CD14-positive monocyte (primary cell): ENCODE results near the gene MYOM1. TPM values are rescaled to one million over a fixed set of nuclear protein-coding genes. Genes with fewer than 3 reads are reported as not detected.

Experiments used
- DNase-seq, 3 donors: peaks; one replicate each; pipeline ENCODE4 v3.0.0-alpha.2; 2011 to 2022
- H2AFZ ChIP-seq: 2 replicates; pipeline ENCODE4 v1.6.0; 2012; ENCODE audit warnings: mild to moderate bottlenecking, low read depth, low read length, inconsistent platforms; ENCODE audit not compliant: insufficient read depth, poor library complexity, severe bottlenecking
- H3K27ac ChIP-seq, 2 donors: 1 replicate in 1 of 2; 2 replicates in 1 of 2; pipeline ENCODE4 v1.5.1; 2012 to 2013; ENCODE audit warnings: low read length in 2 of 2, control low read depth in 1 of 2, inconsistent platforms in 1 of 2, low read depth in 1 of 2, mild to moderate bottlenecking in 1 of 2
- H3K27me3 ChIP-seq, 2 donors: one replicate each; pipeline versions ENCODE4 v1.6.0 to v1.6.1; 2011 to 2013; ENCODE audit warnings: low read length in 2 of 2; ENCODE audit not compliant: control insufficient read depth in 2 of 2, insufficient read depth in 2 of 2
- H3K36me3 ChIP-seq, 2 donors: replicated peaks in 1 of 2; 1 replicate in 1 of 2; 2 replicates in 1 of 2; pipeline versions ENCODE4 v1.5.1 to v1.6.1; 2012 to 2013; ENCODE audit warnings: low read length in 2 of 2, control low read depth in 1 of 2, inconsistent platforms in 1 of 2, mild to moderate bottlenecking in 1 of 2; ENCODE audit not compliant: insufficient read depth in 2 of 2, control insufficient read depth in 1 of 2
- H3K4me1 ChIP-seq, 2 donors: 1 replicate in 1 of 2; 2 replicates in 1 of 2; pipeline versions ENCODE4 v1.5.1 to v1.6.1; 2012 to 2013; ENCODE audit warnings: low read length in 2 of 2, control low read depth in 1 of 2, inconsistent platforms in 1 of 2, mild to moderate bottlenecking in 1 of 2, moderate library complexity in 1 of 2; ENCODE audit not compliant: insufficient read depth in 2 of 2, control insufficient read depth in 1 of 2
- H3K4me2 ChIP-seq: replicated peaks from 2 replicates; pipeline ENCODE3; 2012; ENCODE audit warnings: low read length, moderate library complexity, mild to moderate bottlenecking; ENCODE audit not compliant: poor library complexity, severe bottlenecking; ENCODE audit errors: extremely low read depth
- H3K4me3 ChIP-seq, 3 experiments: fragments of 200-600 bp in 1 of 3; sonication (generic) in 1 of 3; replicated peaks in 1 of 3; 1 replicate in 2 of 3; 2 replicates in 1 of 3; pipeline ENCODE4 v1.5.1; 2011 to 2013; ENCODE audit warnings: low read length in 3 of 3, mild to moderate bottlenecking in 3 of 3, control low read depth in 2 of 3, low read depth in 2 of 3, inconsistent platforms in 1 of 3, moderate library complexity in 1 of 3
- H3K79me2 ChIP-seq: 2 replicates; pipeline ENCODE4 v1.6.0; 2012; ENCODE audit warnings: mild to moderate bottlenecking, control low read depth, inconsistent platforms, low read length, moderate library complexity; ENCODE audit not compliant: insufficient read depth
- H3K9ac ChIP-seq: 2 replicates; pipeline ENCODE4 v1.6.0; 2017; ENCODE audit warnings: low read length, mild to moderate bottlenecking; ENCODE audit not compliant: insufficient read depth, poor library complexity, severe bottlenecking
- H3K9me3 ChIP-seq, 2 donors: replicated peaks in 1 of 2; 1 replicate in 1 of 2; 2 replicates in 1 of 2; pipeline versions ENCODE4 v1.5.1 to v1.6.1; 2012 to 2013; ENCODE audit warnings: low read length in 2 of 2, control low read depth in 1 of 2; ENCODE audit not compliant: control insufficient read depth in 1 of 2, insufficient read depth in 1 of 2
- H4K20me1 ChIP-seq: 2 replicates; pipeline ENCODE4 v1.6.0; 2012; ENCODE audit warnings: mild to moderate bottlenecking, low read length, control low read depth, moderate library complexity; ENCODE audit not compliant: insufficient read depth
- H3K27ac Mint-ChIP-seq, 7 donors: one replicate each; pipeline ENCODE4 v1.8.0; 2020; ENCODE audit warnings: mild to moderate bottlenecking in 7 of 7, mixed read lengths in 7 of 7, moderate library complexity in 6 of 7, inconsistent platforms in 2 of 7
- H3K27me3 Mint-ChIP-seq, 3 donors: one replicate each; pipeline ENCODE4 v1.8.0; 2021 to 2022; ENCODE audit warnings: low read depth in 3 of 3, mild to moderate bottlenecking in 3 of 3, mixed read lengths in 3 of 3, moderate library complexity in 3 of 3, inconsistent platforms in 1 of 3
- H3K36me3 Mint-ChIP-seq, 2 donors: one replicate each; pipeline ENCODE4 v1.8.0; 2020; ENCODE audit warnings: mixed read lengths in 2 of 2, inconsistent platforms in 1 of 2, mild to moderate bottlenecking in 1 of 2
- H3K4me1 Mint-ChIP-seq: one replicate; pipeline ENCODE4 v1.8.0; 2020; ENCODE audit warnings: mild to moderate bottlenecking, mixed read lengths
- H3K4me3 Mint-ChIP-seq, 2 donors: one replicate each; pipeline ENCODE4 v1.8.0; 2020; ENCODE audit warnings: mild to moderate bottlenecking in 2 of 2, mixed read lengths in 2 of 2, moderate library complexity in 1 of 2
- H3K9me3 Mint-ChIP-seq, 7 donors: one replicate each; pipeline ENCODE4 v1.8.0; 2020 to 2022; ENCODE audit warnings: mixed read lengths in 7 of 7, mild to moderate bottlenecking in 6 of 7, moderate library complexity in 6 of 7, inconsistent platforms in 2 of 7
- CTCF ChIP-seq: fragments of 200-600 bp; IDR thresholded peaks from one replicate; pipeline ENCODE4 v1.8.0; 2022; ENCODE audit warnings: antibody characterized with exemption, mild to moderate bottlenecking
- WGBS: methylation state at CpG from one replicate; pipeline ENCODE4 v1.1.5; 2013; ENCODE audit warnings: missing lambda C conversion rate; ENCODE audit not compliant: insufficient coverage; 5-methylcytosine and 5-hydroxymethylcytosine counted together
- intact Hi-C, 2 donors: fragments of 100-400 bp; cut with micrococcal nuclease; formaldehyde crosslinking; loops; one replicate each; pipeline versions ENCODE4 v1.15.0 to v1.15.1; 2023
- polyA plus RNA-seq, 3 donors: library from polyadenylated mRNA; depleted of rRNA in 1 of 3; unstranded in 2 of 3; stranded (reverse) in 1 of 3; fragments of 300-500 nt in 2 of 3; fragments of >200 nt in 1 of 3; fragmentation: Illumina TruSeq in 2 of 3; gene quantifications; 1 replicate in 2 of 3; 2 replicates in 1 of 3; pipeline ENCODE4 v1.2.3, GENCODE V29; 2012 to 2021

Gene MYOM1
- polyA plus RNA-seq, 3 donors: 0.05 to 0.95 (median 0.22) TPM

- no peaks in the 10 kb centered on the region for H3K36me3 ChIP-seq
- H3K27me3 ChIP-seq: no peaks in the 10 kb centered on the region
- Mint-ChIP-seq H3K4me1 (peaks cover 3% of the 10 kb centered on the region), H3K27ac (no peak overlapping the region), H3K36me3 (no peaks in the 10 kb centered on the region), H3K27me3 (peaks cover 0 to 3% (median 0%) of the 10 kb centered on the region in 3 donors), H3K4me3 (no peak overlapping the region), H3K9me3 (no peaks in the 10 kb centered on the region)
- no peak overlapping the region for H2AFZ ChIP-seq
- H3K9ac ChIP-seq: no peak overlapping the region
- no peak overlapping the region for H3K4me2 ChIP-seq
- H3K4me3 ChIP-seq: no peak overlapping the region
- no peaks in the 10 kb centered on the region for H3K4me1 ChIP-seq
- no peaks in the 10 kb centered on the region for H3K9me3 ChIP-seq
- TF ChIP-seq CTCF: no peak
- 100% methylated on average over 1 of the region's 2 CpGs for WGBS
- no peaks in the 10 kb centered on the region for H4K20me1 ChIP-seq
- DNase-seq: no peak
- no peak overlapping the region for H3K27ac ChIP-seq
- H3K79me2 ChIP-seq: no peaks in the 10 kb centered on the region
- intact Hi-C loops: no loop called here
Observed at GRCh38 chr18:3103576-3103975, 116.2 kb downstream of the MYOM1 start.

DNA sequence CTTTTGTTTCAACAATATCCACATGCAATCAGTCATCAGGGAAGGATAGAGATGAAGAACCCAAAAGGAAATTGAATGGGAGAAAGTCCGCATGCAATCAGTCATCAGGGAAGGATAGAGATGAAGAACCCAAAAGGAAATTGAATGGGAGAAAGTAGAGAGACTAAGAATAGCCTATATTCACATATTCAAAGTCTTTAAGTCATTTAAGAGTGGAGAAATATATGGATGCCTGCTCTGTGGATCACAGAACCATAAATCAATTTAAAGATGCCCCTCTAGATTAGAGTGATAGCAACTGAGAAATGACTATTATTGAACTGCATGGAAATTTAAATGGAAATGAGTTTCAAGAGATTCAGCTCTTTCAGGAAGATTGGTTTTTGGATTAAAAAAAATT is 116.8 kb downstream of the MYOM1 start:
- H3K9ac ChIP-seq: no peak overlapping the region
- TF ChIP-seq CTCF: no peak
- Mint-ChIP-seq H3K4me3 (no peak overlapping the region), H3K9me3 (no peaks in the 10 kb centered on the region), H3K27me3 (peaks cover 0 to 5% (median 0%) of the 10 kb centered on the region in 3 donors), H3K36me3 (no peaks in the 10 kb centered on the region), H3K27ac (no peak overlapping the region), H3K4me1 (peaks cover 3% of the 10 kb centered on the region)
- DNase-seq: no peak
- H4K20me1 ChIP-seq: no peaks in the 10 kb centered on the region
- H3K9me3 ChIP-seq: no peaks in the 10 kb centered on the region
- intact Hi-C loops: no loop called here
- no CpG with 5 or more reads among the region's 1 CpG for WGBS
- no peaks in the 10 kb centered on the region for H3K79me2 ChIP-seq
- no peak overlapping the region for H3K4me2 ChIP-seq
- no peak overlapping the region for H3K27ac ChIP-seq
- no peaks in the 10 kb centered on the region for H3K36me3 ChIP-seq
- H3K4me1 ChIP-seq: no peaks in the 10 kb centered on the region
- no peak overlapping the region for H2AFZ ChIP-seq
- no peak overlapping the region for H3K4me3 ChIP-seq
- no peaks in the 10 kb centered on the region for H3K27me3 ChIP-seq
